HG03354 (cell line): ENCODE data around the gene BMP3.
A peak's percentile ranks its signal among the peaks of the same experiment; 100 is the strongest.

Source experiments
- ATAC-seq: cut with Tn5 transposase; IDR thresholded peaks from one replicate; pipeline ENCODE4 v1.9.1; 2021; ENCODE audit warnings: mild to moderate bottlenecking; ENCODE audit not compliant: unreplicated experiment, poor library complexity, severe bottlenecking

The BMP3 gene

GRCh38 chr4:81040012-81040659, 9.6 kb downstream of the BMP3 start:
- peak; percentile 72 for ATAC-seq

DNA sequence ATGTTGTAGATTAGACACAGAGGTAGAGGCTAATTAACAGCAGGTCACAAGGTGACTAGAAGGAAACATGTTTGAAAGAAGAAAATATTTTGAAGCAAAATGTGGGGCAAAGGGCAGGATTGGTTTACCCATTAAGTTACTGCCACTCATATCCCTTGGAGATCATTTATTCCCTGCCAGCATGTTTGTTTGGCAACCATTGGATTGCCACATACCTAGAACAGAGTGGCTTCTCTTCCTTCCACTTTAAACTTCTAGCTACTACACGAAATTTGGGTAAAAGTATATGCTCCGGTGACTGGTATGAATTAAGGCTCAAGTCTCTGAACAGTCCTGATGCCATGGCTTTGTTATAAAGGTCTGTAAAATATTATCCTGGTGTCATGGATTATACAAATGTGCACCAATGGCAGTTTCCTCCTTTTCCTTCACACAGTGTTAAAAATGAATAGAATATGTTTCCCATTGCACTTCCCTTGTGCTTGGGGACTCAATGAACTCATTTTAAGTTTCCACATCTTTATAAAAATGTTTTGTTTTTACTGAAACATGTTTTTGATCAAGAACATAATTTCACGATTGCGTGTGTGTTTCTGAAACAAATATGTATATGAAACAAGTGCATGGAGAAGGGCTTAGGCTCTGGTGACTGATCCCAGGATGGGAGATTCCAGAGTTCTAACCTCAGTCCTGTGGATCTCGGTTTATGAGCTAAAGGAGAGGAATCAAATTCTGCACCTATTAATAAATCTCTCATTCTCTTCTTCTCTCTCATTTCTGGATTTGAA, 12.3 kb downstream of the BMP3 start:
- no peak for ATAC-seq

DNA sequence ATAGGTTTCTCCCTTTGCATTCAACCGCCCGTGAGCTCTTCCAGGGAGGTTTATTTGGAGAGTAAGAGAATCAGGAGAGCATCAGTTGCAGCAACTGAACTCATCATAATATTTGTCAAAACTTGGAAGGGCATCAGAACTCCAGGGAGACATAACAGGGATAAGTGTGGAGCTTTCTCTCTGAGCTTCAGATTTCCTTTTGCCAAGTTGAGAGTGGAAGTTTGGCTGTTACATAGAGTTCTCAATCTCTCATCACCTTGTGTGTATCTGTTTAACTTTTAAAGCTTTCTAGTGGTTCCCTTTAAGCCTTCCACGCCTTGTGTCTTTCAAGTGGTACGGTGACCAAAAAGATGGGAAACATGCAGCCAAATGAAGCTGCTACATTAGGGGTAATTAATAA, 18.8 kb downstream of the BMP3 start:
- no peak for ATAC-seq

GRCh38 chr4:81049907-81050306, 19.4 kb downstream of the BMP3 start:
- no peak for ATAC-seq

DNA sequence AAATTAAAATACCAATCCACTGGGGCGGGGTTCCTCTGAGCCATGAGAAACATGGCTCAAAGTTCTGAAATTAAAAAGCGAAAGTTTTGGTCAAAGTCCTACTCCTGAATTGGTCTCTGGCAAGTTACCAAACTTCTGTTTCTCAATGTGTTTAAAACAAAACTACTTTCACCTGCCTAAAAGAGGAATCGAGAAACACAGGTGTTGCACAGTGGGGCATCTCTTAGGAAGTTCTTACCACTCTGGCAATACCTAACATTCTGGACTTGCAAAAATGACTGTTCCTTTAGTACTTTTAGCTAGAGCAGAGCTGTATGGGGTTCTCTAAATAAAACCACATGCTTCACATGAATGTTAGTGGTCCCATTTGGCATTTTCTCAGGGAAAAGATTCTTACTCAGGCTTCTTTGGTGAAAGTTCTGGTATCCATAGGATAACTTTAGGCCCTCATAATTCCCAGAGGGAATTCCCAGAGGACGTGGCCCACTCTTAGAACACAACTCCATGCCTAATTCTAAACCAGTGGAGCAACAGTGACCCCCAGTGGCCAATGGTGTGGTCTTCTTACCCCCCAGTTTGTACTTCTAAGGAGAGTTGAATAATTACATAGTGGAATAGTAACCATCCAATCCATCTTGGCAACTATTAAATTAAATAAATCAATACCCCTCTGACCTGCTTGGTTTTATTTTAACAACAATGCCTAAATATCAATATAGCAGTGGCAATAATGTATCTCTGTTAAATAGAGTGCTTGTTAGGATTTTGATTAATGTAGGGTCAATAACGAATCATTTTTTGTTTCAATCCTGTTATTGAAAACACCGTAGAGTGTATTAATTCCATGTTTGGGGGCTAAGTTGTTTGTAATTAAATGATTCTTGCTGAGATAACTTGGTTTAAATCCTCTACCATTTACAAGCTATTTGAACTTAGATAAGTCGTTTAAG, 21.9 kb downstream of the BMP3 start:
- peak; percentile 99 for ATAC-seq

DNA sequence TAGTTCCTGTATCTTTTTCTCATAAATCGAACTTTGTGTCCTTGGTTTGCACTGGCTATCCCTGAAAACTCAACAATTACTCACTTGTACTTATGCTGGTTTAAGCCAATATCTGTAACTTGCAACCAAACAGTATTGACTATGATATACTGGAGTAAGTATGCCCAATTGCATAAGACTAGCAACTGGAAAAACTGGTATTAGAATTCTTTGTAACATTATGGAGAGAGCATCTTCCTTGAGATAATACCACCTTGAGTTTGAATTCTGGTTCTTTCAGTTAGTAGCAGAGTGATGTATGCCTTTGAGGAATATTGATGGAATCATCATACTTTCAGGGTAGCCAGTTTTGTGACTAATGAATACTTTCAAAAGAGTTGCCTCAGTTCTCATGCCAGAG, 28.1 kb downstream of the BMP3 start:
- ATAC-seq, result no peak

- ATAC-seq, result no peak
Measured at GRCh38 chr4:81060587-81061343, 30.3 kb downstream of the BMP3 start.

DNA sequence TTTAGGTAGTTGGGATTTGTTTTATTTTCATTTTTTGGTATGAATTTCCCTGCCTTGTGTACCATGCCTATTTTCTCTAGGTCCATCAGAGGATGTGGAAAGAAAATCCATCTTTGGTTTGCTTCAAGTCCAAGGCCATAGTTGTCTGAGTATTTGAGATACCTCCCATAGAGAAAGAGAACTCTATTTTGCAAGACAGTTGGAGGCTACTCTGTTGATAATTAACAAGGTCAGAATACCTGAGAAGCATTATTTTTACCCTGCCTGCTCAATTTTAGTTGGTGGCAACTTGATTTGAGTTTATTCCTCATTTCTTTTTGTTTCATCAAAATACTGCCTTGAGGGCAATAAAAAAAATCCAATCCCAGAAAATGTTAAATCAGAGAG, 30.8 kb downstream of the BMP3 start:
- no peak for ATAC-seq

GRCh38 chr4:81062001-81062400, 31.5 kb downstream of the BMP3 start:
- ATAC-seq, result no peak

- no peak for ATAC-seq
Measured at GRCh38 chr4:81065446-81065845, 34.9 kb downstream of the BMP3 start.

GRCh38 chr4:81069706-81070331, 39.3 kb downstream of the BMP3 start:
- ATAC-seq, result peak; percentile 100

- ATAC-seq, result no peak
Measured at GRCh38 chr4:81071013-81071412, 40.5 kb downstream of the BMP3 start.

- ATAC-seq, result no peak
Measured at GRCh38 chr4:81081156-81081555, 50.6 kb downstream of the BMP3 start.

- ATAC-seq, result no peak
Measured at GRCh38 chr4:81084029-81084428, 53.5 kb downstream of the BMP3 start.

DNA sequence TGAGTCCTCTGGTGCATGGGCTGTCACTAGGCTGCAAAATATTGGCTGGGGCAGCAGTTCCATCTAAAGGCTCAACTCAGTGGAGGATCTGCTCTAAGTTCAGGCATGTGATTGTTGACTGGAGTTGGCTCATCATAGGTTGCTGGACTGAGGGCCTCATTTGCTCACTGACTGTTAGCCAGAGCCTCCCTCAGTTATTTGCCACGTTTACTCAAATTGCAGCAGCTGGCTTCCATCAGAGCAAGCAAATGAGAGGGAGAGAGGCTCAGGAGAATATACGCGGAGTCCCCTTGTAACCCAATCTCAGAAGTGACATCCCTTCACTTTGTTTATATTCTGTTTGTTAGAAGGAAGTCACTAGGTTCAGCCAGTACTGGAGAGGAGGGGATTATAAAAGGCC, 54.1 kb downstream of the BMP3 start:
- no peak for ATAC-seq

GRCh38 chr4:81085291-81085690, 54.8 kb downstream of the BMP3 start:
- no peak for ATAC-seq

- no peak for ATAC-seq
Measured at GRCh38 chr4:81085979-81086378, 55.5 kb downstream of the BMP3 start.

- ATAC-seq, result no peak
Measured at GRCh38 chr4:81093720-81094401, 63.4 kb downstream of the BMP3 start.

DNA sequence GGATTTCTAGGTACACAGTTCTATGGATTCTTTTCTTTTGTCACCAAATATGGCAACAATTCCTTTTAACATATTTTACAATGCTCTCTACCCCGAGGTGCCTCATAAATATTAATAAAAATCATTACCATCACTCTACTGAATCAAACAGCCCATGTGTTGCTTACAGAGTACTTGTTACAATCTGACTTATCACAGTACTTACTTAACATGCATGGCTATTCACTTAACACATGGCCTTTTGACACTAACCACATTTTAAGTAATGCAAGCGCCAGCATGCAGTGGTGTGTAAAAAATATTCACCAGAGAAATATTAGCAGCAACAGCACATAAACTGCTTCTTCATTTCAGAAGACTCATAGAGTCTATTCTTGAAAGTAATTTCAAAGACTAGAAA, 64.9 kb downstream of the BMP3 start:
- ATAC-seq, result no peak
